ENCODE data around the gene RAET1L. TPM values are rescaled to one million over a fixed set of nuclear protein-coding genes. Genes with fewer than 3 reads are reported as not detected.
A peak's percentile ranks its signal among the peaks of the same experiment; 100 is the strongest.
"Not testable (repeated sequence)": the region's sequence is repeated elsewhere in the genome, so short reads cannot be mapped to it uniquely, and the experiment has no call there.

Gene RAET1L
- total RNA-seq, 1 experiment from 2014 or later: 0.42 TPM

DNA sequence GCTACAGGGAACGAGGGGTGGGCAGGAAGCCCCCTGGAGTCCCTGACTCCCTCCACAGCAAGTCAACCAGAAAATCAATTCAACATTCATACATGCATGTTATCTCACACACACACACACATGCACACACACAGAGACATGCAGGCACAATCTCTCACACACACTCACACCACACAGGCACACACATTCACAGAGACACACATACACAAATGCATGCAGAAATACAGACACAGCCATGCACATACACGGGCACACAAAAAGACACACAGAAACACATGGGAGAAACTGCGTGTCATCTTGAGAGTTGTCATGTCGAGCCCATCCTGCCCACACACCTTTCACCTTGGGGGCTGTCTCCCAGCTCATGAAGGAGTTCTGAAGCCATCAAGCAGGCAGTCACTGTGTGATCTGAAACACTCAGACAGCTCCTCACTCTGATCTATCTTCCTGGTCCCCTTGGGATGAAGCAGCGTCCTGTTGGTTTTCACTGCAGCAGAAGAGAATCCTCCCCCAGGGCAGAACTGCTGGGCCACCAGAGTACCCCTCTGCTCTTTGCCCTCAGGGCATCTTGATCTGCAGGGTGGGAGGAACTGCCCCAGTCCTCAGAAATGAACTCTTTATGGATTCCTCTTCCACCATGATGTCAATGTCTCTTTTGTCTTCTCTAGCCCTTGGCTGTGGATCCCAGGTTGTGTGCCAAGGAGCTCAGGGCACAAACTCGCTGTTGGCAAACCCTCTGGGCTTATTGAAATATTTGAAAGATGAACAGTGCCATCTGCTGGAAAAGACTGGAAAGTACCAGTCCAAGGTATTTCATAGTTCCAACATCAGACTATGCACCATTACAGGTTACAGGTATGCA is 8.8 kb downstream of the RAET1L start:
- DNase-seq (ENCODE audit: low read depth): peak; percentile 76

DNA sequence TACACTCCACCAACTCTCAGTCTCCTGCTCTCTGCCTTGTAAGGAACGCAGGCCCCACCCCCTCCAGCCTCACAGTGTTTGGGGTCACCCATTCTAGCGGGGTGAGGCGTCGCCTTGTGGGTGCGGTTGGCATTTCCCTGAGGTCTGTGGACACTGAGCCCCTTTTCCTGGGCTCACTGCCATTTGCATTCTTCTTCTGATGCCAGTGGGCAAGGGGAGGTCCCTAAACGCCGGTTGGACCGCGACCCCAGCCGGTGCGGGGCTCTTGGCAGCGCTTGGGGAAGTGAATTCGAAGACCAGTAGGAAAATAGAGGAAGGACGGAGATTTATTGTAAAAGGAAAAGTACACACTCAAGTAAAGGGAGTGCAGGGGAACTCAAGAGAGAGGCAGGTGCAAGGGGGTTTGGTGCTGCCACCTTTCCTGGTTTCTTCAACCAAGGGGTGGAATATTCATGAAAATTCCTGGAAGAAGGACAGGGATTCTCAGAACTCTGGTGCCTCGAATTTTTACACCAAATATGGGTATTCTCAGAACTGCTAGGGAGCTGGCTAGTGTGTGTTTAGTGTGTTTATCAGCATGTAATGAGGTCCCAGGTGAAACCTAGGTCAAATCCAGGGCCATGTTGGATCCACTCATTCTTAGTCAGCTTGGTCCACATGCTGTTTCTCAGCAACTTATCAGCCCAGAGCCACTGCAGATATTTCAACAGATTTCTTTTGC is 9.9 kb downstream of the RAET1L start:
- DNase-seq (ENCODE audit: low read depth): peak; percentile 54

DNA sequence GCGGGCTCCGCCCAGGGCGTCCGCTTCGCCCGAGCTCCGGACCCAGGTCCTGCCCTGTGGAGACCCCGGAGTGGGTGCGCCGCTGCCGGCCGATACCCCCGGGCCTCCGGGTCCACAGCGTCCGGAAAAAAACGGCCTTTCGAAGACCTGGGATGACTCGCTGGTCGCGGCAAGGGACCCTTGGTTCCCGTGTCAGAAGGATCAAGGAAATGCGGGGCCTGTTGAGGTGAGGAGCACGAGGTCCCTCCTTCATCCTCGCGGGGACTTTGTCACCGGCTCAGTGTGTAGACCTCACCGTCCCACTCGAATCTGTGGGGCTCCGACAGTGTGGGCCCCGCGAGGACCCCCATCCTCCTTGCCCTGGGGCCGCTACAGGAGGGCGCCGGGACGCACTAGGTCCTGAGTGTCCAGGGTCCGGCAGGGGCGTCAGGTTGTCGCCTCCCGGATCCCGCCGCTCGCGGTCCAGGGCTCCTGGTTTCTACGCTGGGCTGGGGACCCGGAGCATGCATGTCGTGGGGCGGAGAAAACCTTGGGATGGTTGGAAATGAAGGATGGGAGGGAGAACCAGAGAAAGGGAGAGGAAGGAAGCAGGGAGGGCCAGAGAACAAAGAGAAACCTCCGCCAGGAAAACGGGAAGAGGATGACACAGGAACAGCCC is 10.6 kb downstream of the RAET1L start:
- not testable (repeated sequence) for DNase-seq (ENCODE audit: low read depth)

DNA sequence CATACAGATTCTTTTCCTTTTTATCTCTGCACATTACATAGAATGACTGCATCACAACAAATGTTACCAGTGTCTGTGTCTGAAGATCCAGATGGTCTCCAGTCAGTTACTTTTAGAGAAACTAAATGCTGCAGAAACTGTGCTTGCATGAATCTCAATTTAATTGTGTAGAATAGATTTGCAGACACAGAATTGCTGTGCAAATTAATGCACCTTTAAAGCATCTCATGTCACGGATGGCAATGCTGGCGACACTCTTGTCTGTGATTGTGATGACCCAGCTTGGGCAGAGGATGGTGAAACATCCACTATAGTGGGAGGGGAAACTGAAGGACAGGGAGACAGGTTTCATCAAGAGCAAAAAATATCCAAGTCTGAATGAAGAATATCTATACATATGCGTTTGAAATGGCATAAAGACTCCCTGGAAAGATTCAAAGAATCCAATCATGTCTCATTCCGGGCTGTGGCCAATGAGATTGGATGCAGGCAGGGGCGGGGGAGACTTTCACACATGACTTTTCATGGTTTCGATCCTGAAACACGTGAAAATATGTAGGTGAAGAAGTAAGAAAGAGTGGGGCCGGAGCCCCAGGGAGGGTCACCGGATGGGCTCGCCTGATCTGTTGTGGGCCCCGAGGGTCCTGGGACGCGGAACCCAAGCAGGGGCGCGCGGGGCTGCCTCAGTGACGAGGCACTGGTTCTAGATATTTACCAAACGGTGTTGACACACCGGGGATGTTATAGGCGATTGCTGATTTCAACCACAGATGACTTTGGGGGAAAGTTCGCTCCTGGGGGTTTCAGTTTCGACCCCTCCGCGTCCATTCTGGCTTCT is 11.3 kb downstream of the RAET1L start:
- DNase-seq (ENCODE audit: low read depth): not testable (repeated sequence)

DNA sequence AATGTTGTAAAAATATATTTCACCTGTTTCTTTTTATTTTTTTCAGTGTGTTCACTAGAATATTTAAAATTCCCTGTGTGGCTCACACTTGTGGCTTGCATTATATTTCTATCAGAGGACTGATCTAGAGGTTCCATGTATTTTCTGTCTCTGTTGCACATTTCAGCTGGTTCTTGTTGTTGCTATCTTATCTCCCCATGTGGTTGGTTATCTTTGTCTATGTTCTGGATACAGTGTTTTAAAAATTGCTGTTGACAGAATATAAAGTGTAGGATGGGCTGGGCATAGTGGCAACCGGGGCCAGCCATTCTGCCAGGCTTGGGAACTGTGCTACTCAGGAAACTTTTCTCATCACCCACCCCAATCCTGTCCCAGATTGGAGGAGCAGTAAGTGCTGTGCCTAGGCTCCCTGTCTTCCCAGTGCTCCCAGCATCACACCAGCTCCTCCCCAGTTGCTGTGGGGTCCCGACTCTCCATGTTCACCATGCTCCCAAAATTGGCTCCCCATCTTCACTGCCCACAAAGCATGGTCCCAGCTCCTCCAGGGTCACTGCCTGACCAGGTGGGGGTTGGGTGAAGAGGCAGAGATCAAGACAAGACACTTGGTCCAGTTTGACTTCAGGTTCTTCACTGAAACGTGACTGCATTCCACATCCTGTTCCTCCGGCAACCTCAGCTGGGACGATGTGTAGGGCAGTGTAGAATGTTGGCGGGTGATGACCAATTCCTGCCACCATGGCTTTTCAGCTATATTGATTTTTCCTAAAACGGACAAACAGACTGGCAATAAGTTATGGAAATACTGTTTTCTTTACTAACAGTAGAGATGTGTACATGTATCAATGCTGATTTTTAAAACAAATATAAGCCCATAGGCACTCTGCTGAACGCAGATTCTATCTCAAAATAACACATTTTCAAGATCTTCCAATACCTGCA is 12.2 kb downstream of the RAET1L start:
- DNase-seq (ENCODE audit: low read depth): not testable (repeated sequence)

DNA sequence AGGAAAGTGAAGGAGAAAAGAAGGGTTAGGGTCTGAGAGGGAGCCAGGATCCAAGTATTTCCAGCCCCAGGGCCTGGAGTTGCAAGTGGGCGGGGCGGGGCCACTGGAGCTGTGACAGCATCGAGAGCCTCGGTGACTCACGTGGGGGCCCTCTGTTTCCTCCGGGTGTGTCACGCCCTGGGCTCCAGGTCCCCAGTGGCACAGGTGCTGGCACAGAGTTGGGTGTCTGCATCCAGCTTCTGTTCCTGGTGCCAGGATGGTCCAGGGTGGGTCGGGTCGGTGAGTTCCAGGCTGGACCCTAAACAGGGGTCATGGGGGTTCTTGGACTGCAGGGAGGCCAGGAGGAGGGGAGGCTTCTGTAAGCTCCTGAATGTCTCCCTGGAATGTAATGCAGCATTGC is 16.7 kb downstream of the RAET1L start:
- peak; percentile 72 for DNase-seq (ENCODE audit: low read depth)

DNA sequence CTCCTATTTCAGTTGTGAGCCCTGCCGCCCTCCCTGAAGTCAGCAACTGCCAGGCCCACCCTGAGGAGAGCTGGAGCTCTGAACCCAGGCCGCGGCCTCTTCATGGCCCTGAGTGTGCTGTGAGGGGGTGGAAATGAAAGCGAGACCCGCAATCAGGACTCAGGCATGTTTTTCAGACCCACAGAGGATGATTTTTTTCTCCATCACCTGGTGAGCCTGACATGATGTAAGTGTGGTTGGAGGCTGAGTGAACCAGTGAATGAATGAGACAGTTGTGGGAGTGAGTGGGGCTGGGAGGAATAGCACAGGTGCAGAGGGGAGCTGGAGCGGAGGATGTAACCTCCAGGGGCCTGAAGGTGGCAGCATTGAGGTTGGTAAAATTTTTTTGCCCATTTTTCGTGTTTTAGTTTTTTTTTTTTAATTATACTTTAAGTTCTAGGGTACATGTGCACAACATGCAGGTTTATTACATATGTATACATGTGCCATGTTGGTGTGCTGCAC is 18.3 kb downstream of the RAET1L start:
- peak; percentile 34 for DNase-seq (ENCODE audit: low read depth)

DNA sequence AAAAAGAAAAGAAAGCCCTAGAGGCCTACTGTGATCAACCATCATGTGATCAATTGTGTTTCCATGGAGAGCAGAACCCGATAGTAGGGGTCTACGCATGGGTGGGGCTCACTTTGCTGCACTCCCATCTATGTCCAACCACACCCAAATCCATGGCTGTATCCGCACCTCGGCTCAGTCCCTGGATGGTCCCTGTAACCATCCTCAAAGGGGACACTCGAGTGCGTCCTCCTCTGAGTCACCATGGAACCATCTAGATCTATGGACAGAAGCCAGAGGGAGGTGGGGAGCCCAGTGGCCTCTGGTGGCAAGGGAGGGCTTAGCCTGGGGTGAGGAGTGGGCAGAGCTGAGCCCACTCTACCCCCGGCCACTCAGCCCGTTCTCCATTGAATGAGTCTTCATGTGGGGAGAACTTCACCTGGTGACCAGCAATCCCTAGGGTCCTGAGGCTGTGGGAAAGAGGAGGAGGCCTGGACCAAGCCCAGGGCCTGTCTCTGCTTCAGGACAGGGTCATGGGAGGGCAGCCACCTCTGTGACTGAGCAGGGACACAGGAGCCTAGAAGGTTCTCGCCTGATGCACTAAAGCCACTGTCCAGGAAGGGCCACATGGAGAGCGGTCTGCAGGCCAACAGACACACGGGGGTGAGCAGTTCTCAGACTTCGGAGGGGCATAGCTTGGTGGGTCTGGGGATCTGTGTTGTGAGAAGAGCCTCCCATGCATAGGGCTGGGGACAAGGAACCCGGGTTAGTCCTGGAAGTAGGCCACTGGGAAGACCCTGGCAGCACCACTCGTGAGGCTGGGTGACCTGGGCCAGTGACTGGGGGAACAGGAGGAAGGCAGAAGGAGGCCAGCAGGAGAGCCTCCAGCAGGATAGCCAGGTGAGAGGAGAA is 19.3 kb downstream of the RAET1L start:
- DNase-seq (ENCODE audit: low read depth): no peak

DNA sequence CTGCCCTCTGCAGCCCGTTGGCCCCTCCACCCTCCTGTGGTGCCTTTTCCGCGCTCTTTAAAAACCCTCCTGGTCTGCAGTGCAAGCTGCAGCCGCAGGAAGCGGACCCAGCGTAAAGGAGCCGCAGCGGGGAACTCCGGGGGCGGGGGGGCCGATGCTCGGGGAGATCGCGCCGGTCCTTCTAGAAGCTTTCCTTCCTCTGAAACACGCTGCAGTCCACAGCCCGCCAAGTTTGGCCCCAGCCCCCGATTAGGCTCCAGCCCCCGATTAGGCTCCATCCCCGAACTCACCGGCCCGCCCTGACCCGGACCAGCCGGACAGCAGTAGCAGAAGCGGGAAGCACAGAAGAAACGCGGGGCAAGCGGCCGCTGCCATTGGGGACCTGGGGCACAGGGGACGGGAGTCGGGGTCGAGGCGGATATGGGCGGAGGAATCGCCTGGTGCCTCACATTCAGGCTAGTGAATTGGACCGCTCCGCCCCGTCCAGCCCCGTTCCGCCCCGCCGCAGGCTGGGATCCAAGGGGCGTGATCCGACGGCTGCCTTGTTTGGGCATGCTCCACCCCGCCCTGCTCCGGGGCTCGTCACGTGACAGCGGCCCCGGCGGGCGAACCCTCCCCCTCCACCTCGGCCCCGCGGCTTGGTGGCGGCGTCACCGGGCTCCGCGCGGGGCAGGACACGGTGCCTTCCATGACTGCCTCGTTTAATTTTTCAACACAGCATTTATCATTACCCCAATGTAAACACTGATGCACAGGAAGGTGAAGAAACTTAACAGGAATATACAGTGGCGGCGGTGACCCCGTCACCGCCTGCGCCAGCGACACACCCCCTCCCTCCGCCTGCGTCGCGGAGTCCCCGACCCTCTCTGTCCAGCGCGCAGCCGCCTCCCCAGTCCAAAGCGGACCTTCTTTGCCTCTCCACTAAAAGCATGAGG is 20.3 kb downstream of the RAET1L start:
- peak; percentile 93 for DNase-seq (ENCODE audit: low read depth)

DNA sequence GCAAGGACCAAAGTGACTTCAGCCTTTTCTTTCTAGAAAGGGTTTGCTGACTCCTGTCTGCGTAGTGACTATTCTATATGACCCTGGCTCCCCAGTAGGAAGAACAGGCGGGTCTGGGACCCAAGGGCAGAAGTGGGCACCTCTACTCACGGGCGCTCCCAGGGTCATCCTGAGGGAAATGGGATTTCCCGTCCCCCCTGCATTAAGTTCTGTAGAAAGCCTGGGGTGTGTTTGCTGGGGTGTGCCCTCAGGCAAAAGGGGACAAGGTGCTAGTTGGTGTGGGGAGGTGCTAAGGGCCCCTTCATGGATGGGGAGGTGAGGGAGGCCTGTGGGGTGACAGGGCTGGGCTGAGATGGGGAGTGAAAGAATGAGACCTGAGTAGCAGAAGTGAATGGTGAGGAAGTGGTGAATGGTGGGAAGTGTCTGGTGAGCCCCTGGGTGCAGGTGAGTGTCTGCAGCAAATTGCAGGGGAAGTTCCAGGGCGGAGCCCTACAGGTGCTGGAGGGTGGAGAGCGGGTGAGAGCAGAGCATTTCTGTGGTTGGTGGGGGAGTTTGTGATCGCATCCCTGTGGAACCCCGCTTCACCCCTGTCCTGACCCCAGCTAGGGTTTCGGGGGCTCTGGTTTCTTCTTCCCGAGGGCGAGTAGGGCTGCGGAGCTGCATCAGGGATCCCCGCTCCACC is 21.1 kb downstream of the RAET1L start:
- DNase-seq (ENCODE audit: low read depth): no peak

DNA sequence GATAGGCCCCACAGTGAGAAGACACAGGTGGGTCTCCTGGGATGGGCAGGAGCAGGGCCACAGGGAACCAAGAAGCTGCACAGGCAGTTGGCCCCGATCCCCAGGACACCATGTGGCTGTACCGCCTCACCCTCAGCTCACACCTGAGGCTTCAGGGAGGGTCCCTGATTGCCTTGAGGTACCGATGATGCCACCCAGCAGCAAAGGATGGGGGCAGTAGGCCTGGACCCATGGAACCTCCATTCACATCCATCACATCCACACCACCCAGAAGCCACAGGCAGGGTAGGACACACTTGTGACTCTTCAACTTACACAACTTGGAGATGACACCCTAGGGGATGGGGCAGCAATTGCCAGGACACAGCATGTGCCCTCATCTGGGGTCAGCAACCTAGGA is 21.7 kb downstream of the RAET1L start:
- DNase-seq (ENCODE audit: low read depth): not testable (repeated sequence)

DNA sequence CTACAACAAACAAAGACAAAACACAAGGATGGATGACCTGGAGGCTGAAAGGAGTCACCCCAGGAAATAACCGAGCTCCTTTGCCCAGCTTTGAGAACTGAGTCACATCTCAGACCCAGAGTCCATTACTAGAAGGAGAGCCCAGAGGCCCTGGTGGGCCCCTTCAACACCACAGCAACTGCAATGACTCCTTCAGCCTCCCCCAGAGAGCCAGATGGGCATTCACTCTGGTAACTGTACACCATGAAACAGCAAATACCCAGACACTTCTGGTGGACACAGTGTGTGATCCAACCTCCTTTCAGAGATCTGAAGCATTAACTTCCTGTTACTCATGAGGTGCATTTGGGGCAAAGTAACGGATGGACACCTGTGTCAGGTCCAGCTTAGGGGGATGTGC is 22.6 kb downstream of the RAET1L start:
- no peak for DNase-seq (ENCODE audit: low read depth)

DNA sequence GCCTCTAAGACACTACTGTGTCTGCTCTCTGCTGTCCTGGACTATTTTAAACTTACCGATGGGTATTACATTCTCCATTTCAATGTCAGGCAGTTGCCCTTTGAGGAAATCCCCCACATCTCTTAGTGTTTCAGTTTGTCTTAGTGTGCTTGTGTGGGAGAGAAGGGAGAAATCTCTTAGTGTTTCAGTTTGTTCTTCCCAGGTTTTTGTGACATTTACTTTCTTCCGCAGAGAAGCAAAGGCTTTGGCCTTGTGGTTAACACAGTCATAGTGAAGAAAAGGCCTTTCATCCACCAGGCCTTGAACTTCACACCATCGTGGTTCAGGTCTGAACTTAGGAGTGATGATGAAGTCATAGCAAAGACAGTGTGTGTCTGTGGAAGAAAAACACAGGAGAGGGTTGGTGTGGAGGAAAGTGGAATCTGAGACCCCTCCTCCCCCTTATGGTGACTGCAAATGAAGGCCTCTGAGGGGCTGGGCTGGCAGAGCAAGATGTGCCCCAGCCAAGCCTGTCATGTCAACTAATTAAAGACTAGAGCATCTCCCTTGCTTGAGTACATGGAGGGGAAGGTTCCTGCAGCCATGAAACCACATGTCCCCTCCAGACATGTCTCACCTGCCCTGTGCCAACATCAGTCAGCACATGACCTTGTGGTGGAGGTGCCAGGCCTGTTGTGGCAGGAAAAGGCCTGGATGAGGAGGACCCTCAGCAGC is 23.9 kb downstream of the RAET1L start:
- DNase-seq (ENCODE audit: low read depth): no peak

DNA sequence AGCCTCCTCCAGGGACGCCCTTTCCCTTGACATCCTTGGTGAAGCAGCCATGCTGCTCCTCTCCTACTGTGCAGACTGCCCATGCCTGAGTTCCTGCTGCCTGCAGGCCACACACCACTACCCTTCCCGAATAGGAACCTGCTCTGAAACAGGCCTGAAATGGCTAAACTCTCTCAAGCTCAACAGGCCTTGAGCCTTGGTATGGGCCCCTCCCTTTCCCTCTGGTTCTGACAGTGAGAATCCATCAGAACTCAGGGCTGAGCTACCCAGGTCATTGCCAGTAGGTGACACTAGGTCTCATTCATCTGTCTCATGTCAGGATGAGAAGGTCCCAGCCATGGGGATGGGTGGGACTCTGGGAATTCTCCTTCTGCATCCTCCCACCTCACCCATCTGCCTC is 25.7 kb downstream of the RAET1L start:
- DNase-seq (ENCODE audit: low read depth): no peak

DNA sequence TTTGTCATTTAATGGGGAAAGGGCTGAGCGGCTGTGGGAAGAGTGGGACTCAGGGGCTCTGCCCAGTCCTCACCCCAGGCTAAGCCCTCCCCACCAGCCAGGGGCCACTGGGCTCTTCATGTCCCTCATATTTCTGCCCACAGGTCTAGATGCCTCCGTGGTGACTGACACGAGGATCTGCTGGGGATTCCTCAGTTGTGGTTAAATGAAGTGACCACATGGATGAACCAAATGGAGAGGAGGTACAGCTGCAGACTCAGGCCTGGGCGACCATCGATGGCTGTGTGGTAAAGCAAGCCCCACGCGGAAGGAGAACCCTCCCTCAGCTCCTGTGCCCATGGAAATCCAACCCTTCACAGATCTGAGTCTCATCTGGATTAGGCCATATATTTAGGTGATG is 29.4 kb downstream of the RAET1L start:
- peak; percentile 21 for DNase-seq (ENCODE audit: low read depth)

DNA sequence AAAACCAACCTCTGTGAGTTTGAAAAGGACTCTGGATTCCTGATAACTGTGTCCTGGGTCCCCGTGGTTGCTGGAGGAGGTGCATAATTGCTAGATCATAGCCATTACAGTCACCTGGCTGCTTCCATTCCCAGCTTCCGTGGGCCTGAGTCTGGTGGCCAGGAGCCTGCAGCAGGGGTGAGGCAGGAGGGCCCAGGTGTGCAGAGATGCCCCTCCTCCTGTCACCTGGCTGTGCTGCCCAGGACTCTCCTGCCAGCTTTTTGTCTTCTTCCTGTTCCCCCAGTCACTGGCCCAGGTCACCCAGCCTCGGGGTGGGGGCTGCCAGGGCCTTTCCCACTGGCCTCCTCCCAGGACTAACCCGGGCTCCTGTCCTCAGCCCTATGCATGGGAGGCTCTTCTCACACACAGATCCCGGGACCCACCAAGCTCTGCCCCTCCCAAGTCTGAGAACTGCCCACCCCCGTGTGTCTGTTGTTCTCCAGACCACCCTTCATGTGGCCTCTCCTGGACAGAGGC is 30.0 kb downstream of the RAET1L start:
- no peak for DNase-seq (ENCODE audit: low read depth)

DNA sequence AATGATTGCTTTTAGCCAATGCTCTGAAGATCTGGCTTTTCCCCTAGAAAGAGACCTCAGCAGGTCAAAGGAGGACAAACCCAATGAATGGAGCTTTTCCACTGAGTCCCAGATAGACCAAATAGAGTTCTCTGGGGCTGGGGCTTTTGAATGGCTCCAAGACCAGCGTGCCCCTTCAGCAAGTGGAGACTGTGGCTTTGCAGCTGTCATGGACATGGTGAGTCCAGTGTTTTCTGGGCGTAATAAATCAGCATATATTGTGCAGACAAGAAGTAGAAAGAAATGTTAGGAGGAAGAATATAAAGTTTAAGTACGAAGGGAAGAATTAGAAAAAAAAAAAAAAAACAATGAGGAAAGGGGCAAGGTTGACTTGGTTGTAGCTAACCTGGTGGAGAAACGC is 33.5 kb downstream of the RAET1L start:
- no peak for DNase-seq (ENCODE audit: low read depth)

Data from M059J (cell line).